Endodermal cell (in vitro differentiated cells): ENCODE data around the gene VASH2. TPM values are rescaled to one million over a fixed set of nuclear protein-coding genes. Genes with fewer than 3 reads are reported as not detected.
A peak's percentile ranks its signal among the peaks of the same experiment; 100 is the strongest.

Source experiments
- DNase-seq: peaks from one replicate; pipeline ENCODE4 v3.0.0-alpha.2; 2017
- H3K27ac ChIP-seq: 2 replicates; pipeline ENCODE4 v1.5.1; 2013; ENCODE audit warnings: mild to moderate bottlenecking, low read depth, low read length, moderate library complexity
- H3K27me3 ChIP-seq: 2 replicates; pipeline ENCODE4 v1.6.1; 2013; ENCODE audit warnings: mild to moderate bottlenecking, low read length, moderate library complexity; ENCODE audit not compliant: insufficient read depth, control insufficient read depth, poor library complexity, severe bottlenecking
- H3K36me3 ChIP-seq: 2 replicates; pipeline ENCODE4 v1.7.0; 2013; ENCODE audit warnings: mild to moderate bottlenecking, low read length, moderate library complexity; ENCODE audit not compliant: control insufficient read depth, insufficient read depth
- H3K4me1 ChIP-seq: one replicate; pipeline ENCODE4 v1.7.0; 2013; ENCODE audit warnings: low read length; ENCODE audit not compliant: control insufficient read depth, insufficient read depth
- H3K4me3 ChIP-seq: 2 replicates; pipeline ENCODE4 v1.5.1; 2013; ENCODE audit warnings: mild to moderate bottlenecking, low read length, moderate library complexity
- H3K9ac ChIP-seq: 2 replicates; pipeline ENCODE4 v1.6.1; 2013; ENCODE audit warnings: mild to moderate bottlenecking, low read length, moderate library complexity; ENCODE audit not compliant: poor library complexity, severe bottlenecking; ENCODE audit errors: extremely low read depth
- H3K9me3 ChIP-seq: 2 replicates; pipeline ENCODE4 v1.6.1; 2013; ENCODE audit warnings: mild to moderate bottlenecking, low read length, moderate library complexity; ENCODE audit not compliant: control insufficient read depth
- H3K27ac Mint-ChIP-seq: 2 replicates; pipeline ENCODE4 v1.8.0; 2020; ENCODE audit warnings: mixed read lengths
- H3K27me3 Mint-ChIP-seq: 2 replicates; pipeline ENCODE4 v1.8.0; 2021; ENCODE audit warnings: mild to moderate bottlenecking, mixed read lengths; ENCODE audit not compliant: insufficient read depth
- H3K36me3 Mint-ChIP-seq: 2 replicates; pipeline ENCODE4 v1.8.0; 2020; ENCODE audit warnings: low read depth, mixed read lengths
- H3K4me1 Mint-ChIP-seq: 2 replicates; pipeline ENCODE4 v1.8.0; 2020; ENCODE audit warnings: mixed read lengths
- H3K4me3 Mint-ChIP-seq: 2 replicates; pipeline ENCODE4 v1.8.0; 2020; ENCODE audit warnings: mild to moderate bottlenecking, moderate library complexity, mixed read lengths
- H3K9me3 Mint-ChIP-seq: 2 replicates; pipeline ENCODE4 v1.8.0; 2020; ENCODE audit warnings: mild to moderate bottlenecking, mixed read lengths
- WGBS, 2 experiments: methylation state at CpG; one replicate each; pipeline versions ENCODE4 v1.1.5 to v1.1.7; 2013; ENCODE audit warnings: missing lambda C conversion rate in 2 of 2, mixed read lengths in 1 of 2; ENCODE audit not compliant: insufficient coverage in 1 of 2, insufficient read length in 1 of 2; 5-methylcytosine and 5-hydroxymethylcytosine counted together
- total RNA-seq, 2 donors: library from RNA; stranded (reverse); fragmentation: NEBNext Ultra II Directional in 1 of 2; extraction: Animal tissue kit (Norgen Biotek cat#: 25700) in 1 of 2; gene quantifications; 2 replicates in 1 of 2; 3 replicates in 1 of 2; pipeline ENCODE4 v1.2.1, GENCODE V29; 2021
- TF ChIP-seq, protein P1 (sequence below): fragments of 200-600 bp; sonication (generic); conservative IDR thresholded peaks from 2 replicates; pipeline ENCODE4 v1.5.0; 2021; ENCODE audit warnings: antibody characterized with exemption, mild to moderate bottlenecking

VASH2 gene
- total RNA-seq, 2 donors from 2014 or later: 13.7 to 30.2 TPM

DNA sequence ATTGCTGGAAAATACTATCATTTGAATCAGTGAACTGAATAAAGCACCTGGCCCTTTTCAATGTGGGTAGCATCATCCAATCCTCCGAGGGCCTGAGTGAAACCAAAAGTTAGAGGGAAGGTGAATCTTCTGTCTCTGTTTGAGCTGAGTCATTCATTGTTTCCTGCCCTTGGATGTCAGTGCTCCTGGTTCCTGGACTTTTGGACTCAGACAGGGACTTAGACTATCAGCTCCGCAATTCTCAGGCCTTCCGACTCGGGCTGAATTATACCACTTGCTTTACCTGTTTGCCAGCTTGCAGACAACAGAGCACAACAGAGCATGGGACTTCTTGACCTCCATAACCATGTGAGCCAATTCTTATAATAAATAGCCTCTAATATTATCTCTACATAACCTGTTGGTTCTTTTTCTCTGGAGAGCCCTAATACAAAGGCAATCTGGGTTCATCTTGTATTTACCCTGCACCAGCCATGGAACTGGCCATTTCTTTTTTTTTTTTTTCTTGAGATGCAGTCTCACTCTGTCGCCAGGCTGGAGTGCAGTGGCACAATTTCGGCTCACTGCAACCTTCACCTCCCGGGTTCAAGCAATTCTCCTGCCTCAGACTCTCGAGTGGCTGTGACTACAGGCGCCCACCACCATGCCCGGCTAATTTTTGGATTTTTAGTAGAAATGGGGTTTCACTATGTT lies 19.2 kb upstream of the VASH2 start:
- Histone ChIP-seq H3K27ac (no peak overlapping the region), H3K9ac (no peak overlapping the region), H3K4me3 (no peak overlapping the region), H3K4me1 (no peaks in the 10 kb centered on the region), H3K36me3 (no peaks in the 10 kb centered on the region), H3K27me3 (no peaks in the 10 kb centered on the region), H3K9me3 (no peaks in the 10 kb centered on the region)
- no peak overlapping the region for H3K4me3 Mint-ChIP-seq
- H3K27me3 Mint-ChIP-seq: peaks cover 1% of the 10 kb centered on the region
- H3K36me3 Mint-ChIP-seq: no peaks in the 10 kb centered on the region
- WGBS, 2 experiments: 87 to 90% methylated on average over 7 to 10 of the region's 10 CpGs
- H3K4me1 Mint-ChIP-seq: peaks cover 9% of the 10 kb centered on the region
- H3K9me3 Mint-ChIP-seq: peaks cover 4% of the 10 kb centered on the region
- TF ChIP-seq, protein P1, sequence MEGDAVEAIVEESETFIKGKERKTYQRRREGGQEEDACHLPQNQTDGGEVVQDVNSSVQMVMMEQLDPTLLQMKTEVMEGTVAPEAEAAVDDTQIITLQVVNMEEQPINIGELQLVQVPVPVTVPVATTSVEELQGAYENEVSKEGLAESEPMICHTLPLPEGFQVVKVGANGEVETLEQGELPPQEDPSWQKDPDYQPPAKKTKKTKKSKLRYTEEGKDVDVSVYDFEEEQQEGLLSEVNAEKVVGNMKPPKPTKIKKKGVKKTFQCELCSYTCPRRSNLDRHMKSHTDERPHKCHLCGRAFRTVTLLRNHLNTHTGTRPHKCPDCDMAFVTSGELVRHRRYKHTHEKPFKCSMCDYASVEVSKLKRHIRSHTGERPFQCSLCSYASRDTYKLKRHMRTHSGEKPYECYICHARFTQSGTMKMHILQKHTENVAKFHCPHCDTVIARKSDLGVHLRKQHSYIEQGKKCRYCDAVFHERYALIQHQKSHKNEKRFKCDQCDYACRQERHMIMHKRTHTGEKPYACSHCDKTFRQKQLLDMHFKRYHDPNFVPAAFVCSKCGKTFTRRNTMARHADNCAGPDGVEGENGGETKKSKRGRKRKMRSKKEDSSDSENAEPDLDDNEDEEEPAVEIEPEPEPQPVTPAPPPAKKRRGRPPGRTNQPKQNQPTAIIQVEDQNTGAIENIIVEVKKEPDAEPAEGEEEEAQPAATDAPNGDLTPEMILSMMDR: no peak
- DNase-seq: peak; percentile 26
- no peak overlapping the region for H3K27ac Mint-ChIP-seq

DNA sequence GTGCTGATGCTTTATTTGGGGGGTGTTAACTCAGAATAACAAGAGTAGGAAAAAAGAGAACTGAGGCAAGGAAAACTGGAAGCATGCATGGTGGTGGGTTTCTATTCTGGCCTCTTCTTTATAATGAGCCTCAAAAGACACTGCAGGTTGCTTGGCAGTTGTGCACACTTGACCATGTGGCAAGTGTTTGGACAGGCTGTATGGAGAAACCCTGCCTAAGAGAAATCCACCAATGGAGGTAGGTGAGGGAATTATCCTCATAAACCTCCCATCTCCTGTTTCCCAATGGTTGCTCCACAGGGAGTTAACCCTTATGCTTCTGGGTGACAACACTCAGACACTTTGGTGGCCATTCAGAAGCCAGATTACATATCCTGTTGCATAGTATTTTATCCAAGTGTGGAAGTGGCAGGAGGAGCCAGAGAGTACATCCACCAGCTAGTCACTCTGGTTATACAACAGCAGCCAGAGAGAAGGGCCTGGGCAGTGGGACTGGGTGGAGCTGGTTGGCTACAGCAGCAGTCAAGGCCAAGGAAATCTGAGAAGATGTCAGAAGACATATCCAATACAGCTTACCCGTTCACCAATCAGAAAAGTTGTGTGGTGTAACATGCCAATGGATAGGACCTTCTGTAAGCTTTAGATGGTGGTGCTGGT lies 16.4 kb upstream of the VASH2 start:
- Histone ChIP-seq H3K27me3 (no peaks in the 10 kb centered on the region), H3K4me3 (no peak overlapping the region), H3K4me1 (no peaks in the 10 kb centered on the region), H3K27ac (no peak overlapping the region), H3K36me3 (no peaks in the 10 kb centered on the region), H3K9ac (no peak overlapping the region), H3K9me3 (peaks cover 1% of the 10 kb centered on the region)
- H3K4me3 Mint-ChIP-seq: no peak overlapping the region
- H3K27ac Mint-ChIP-seq: no peak overlapping the region
- DNase-seq: no peak
- H3K4me1 Mint-ChIP-seq: peaks cover 2% of the 10 kb centered on the region
- no peaks in the 10 kb centered on the region for H3K36me3 Mint-ChIP-seq
- WGBS, 2 experiments: 100% methylated on average over 1 of the region's 1 CpG; no CpG with 5 or more reads in 1 of the 2 experiments
- TF ChIP-seq, protein P1: no peak
- H3K9me3 Mint-ChIP-seq: no peaks in the 10 kb centered on the region
- no peaks in the 10 kb centered on the region for H3K27me3 Mint-ChIP-seq

DNA sequence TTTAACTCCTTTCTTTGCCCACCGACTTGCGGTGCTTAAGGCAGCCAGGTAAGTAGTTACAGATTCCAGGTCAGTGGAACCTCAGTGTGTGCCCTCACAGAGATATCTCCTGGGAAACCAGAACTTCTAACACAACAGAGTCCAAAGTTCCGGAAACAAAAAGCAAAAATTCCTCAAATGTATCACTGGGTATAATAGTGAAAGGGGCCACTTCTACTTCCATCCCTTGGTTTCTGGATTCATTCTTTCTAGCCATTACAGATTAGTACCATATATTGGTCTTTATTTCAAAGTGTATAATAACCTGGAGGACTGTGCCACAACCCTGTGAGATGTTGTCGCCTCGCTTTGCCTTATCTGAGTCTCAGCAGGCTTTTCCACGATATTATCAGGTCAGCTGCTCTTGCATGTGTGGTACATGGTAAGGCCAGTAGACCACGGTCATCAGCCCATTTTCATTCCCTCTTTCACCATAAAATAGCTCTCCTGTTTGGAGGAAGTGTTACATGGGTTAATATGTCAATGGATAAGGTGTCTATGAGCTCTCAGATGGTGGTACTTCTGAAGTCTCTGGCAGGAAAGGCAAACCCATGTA lies 14.9 kb upstream of the VASH2 start:
- Histone ChIP-seq H3K27ac (no peak overlapping the region), H3K36me3 (no peaks in the 10 kb centered on the region), H3K27me3 (no peaks in the 10 kb centered on the region), H3K4me1 (no peaks in the 10 kb centered on the region), H3K9me3 (peaks cover 16% of the 10 kb centered on the region), H3K4me3 (no peak overlapping the region), H3K9ac (no peak overlapping the region)
- peaks cover 10% of the 10 kb centered on the region for H3K9me3 Mint-ChIP-seq
- DNase-seq: no peak
- TF ChIP-seq, protein P1: no peak
- 95 to 100% methylated on average over 3 to 7 of the region's 7 CpGs for WGBS, 2 experiments
- H3K27ac Mint-ChIP-seq: no peak overlapping the region
- no peak overlapping the region for H3K4me3 Mint-ChIP-seq
- H3K4me1 Mint-ChIP-seq: no peaks in the 10 kb centered on the region
- H3K36me3 Mint-ChIP-seq: peaks cover 4% of the 10 kb centered on the region
- no peaks in the 10 kb centered on the region for H3K27me3 Mint-ChIP-seq
